ENCODE measurements around the gene FBXL5.
A peak's percentile ranks its signal among the peaks of the same experiment; 100 is the strongest.

FBXL5 gene

GRCh38 chr4:15681372-15682241 is 26.4 kb upstream of the FBXL5 start, which contains the start of gene FAM200B (continued):
- TF ChIP-seq ZNF214 (tag by site-specific recombination; IDR thresholded peaks at IDR 0.05; ENCODE audit: borderline replicate concordance) (no peak), KLF8 (tag by site-specific recombination; IDR thresholded peaks at IDR 0.05) (peak; percentile 90), ZNF843 (tag by site-specific recombination; IDR thresholded peaks at IDR 0.05) (0 out of 2 replicates have a peak, but pooled peaks have one; percentile 40), SP7 (tag by site-specific recombination; IDR thresholded peaks at IDR 0.05) (peak; percentile 67), ZNF248 (tag by site-specific recombination; IDR thresholded peaks at IDR 0.05) (no peak), GLI2 (tag by site-specific recombination; IDR thresholded peaks at IDR 0.05; ENCODE audit: borderline replicate concordance, low read depth) (no peak), ZNF335 (tag by site-specific recombination; conservative IDR thresholded peaks at IDR 0.05) (peak; percentile 27; the same call in 1 of the 2 replicates), ZBTB20 (tag by site-specific recombination; IDR thresholded peaks at IDR 0.05) (peak; percentile 69), TRIM28 (IDR thresholded peaks at IDR 0.05; ENCODE audit: borderline replicate concordance, low read length) (no peak), ZNF423 (tag by site-specific recombination; IDR thresholded peaks at IDR 0.05) (peak; percentile 84), ZNF660 (tag by site-specific recombination; IDR thresholded peaks at IDR 0.05) (peak; percentile 77), ZNF645 (tag by site-specific recombination; IDR thresholded peaks at IDR 0.05) (no peak), ZNF549 (tag by site-specific recombination; IDR thresholded peaks at IDR 0.05) (no peak), ZNF362 (tag by site-specific recombination; IDR thresholded peaks at IDR 0.05) (no peak), KLF16 (tag by site-specific recombination; IDR thresholded peaks at IDR 0.05) (peak; percentile 97), ZNF416 (tag by site-specific recombination; IDR thresholded peaks at IDR 0.05) (no peak), ZBTB8A (tag by site-specific recombination; IDR thresholded peaks at IDR 0.05) (peak; percentile 66), PRDM10 (tag by site-specific recombination; IDR thresholded peaks at IDR 0.05) (peak; percentile 27; the same call in 1 of the 2 replicates), PBX3 (CRISPR knock-in tag; IDR thresholded peaks at IDR 0.05) (0 out of 2 replicates have a peak, but pooled peaks have one; percentile 31), KLF1 (tag by site-specific recombination; IDR thresholded peaks at IDR 0.05) (peak; percentile 46), ZNF670 (tag by site-specific recombination; IDR thresholded peaks at IDR 0.05; ENCODE audit: low read depth) (no peak), TSHZ1 (tag by site-specific recombination; IDR thresholded peaks at IDR 0.05; ENCODE audit: borderline replicate concordance) (no peak), ZFP37 (tag by site-specific recombination; IDR thresholded peaks at IDR 0.05) (peak; percentile 12; the same call in 1 of the 2 replicates), ZNF747 (tag by site-specific recombination; IDR thresholded peaks at IDR 0.05) (no peak), PRDM6 (tag by site-specific recombination; IDR thresholded peaks at IDR 0.05) (no peak)
